ENCODE data around the gene GARNL3. TPM values are rescaled to one million over a fixed set of nuclear protein-coding genes. Genes with fewer than 3 reads are reported as not detected.

The GARNL3 gene
- total RNA-seq, 4 donors from 2014 or later: 11.9 to 19.1 (median 16.5) TPM

GRCh38 chr9:127303830-127304229, 39.3 kb downstream of the GARNL3 start:
- TF ChIP-seq POLR2A (IDR thresholded peaks at IDR 0.05): no peak
- TF ChIP-seq, protein P1, sequence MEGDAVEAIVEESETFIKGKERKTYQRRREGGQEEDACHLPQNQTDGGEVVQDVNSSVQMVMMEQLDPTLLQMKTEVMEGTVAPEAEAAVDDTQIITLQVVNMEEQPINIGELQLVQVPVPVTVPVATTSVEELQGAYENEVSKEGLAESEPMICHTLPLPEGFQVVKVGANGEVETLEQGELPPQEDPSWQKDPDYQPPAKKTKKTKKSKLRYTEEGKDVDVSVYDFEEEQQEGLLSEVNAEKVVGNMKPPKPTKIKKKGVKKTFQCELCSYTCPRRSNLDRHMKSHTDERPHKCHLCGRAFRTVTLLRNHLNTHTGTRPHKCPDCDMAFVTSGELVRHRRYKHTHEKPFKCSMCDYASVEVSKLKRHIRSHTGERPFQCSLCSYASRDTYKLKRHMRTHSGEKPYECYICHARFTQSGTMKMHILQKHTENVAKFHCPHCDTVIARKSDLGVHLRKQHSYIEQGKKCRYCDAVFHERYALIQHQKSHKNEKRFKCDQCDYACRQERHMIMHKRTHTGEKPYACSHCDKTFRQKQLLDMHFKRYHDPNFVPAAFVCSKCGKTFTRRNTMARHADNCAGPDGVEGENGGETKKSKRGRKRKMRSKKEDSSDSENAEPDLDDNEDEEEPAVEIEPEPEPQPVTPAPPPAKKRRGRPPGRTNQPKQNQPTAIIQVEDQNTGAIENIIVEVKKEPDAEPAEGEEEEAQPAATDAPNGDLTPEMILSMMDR (IDR thresholded peaks at IDR 0.05): no peak
- DNase-seq (ENCODE audit: low spot score in 2 of 2): no peak
- intact Hi-C loops (cut with DNase I; ENCODE audit: low total_unique reads): no loop called here
- no peak overlapping the region for H3K4me3 ChIP-seq (ENCODE audit: low read depth, poor library complexity, severe bottlenecking)
- 94% methylated on average over 1 of the region's 1 CpG for WGBS, 2 donors

- intact Hi-C loops (cut with DNase I; ENCODE audit: low total_unique reads): no loop called here
Measured at GRCh38 chr9:127305206-127305837, 40.7 kb downstream of the GARNL3 start.

GRCh38 chr9:127305838-127306226, 41.3 kb downstream of the GARNL3 start:
- intact Hi-C loops (cut with DNase I; ENCODE audit: low total_unique reads): no loop called here
- 85 to 94% methylated on average over 4 of the region's 4 CpGs for WGBS, 2 donors

More at GRCh38 chr9:127305206-127305837, 40.7 kb downstream of the GARNL3 start:
- no peak for DNase-seq (ENCODE audit: low spot score in 2 of 2)
- no peak for TF ChIP-seq POLR2A (IDR thresholded peaks at IDR 0.05)
- TF ChIP-seq, protein P1 (IDR thresholded peaks at IDR 0.05): no peak
- no peak overlapping the region for H3K4me3 ChIP-seq (ENCODE audit: low read depth, poor library complexity, severe bottlenecking)
- 95 to 100% methylated on average over 1 of the region's 1 CpG for WGBS, 2 donors

GRCh38 chr9:127307802-127308201, 43.2 kb downstream of the GARNL3 start:
- DNase-seq (ENCODE audit: low spot score in 2 of 2): no peak
- H3K4me3 ChIP-seq (ENCODE audit: low read depth, poor library complexity, severe bottlenecking): no peak overlapping the region
- intact Hi-C loops (cut with DNase I; ENCODE audit: low total_unique reads): no loop called here
- 88 to 94% methylated on average over 2 of the region's 2 CpGs for WGBS, 2 donors
- no peak for TF ChIP-seq POLR2A (IDR thresholded peaks at IDR 0.05)
- TF ChIP-seq, protein P1 (IDR thresholded peaks at IDR 0.05): no peak

More at GRCh38 chr9:127305838-127306226, 41.3 kb downstream of the GARNL3 start:
- no peak overlapping the region for H3K4me3 ChIP-seq (ENCODE audit: low read depth, poor library complexity, severe bottlenecking)
- no peak for DNase-seq (ENCODE audit: low spot score in 2 of 2)
- TF ChIP-seq POLR2A (IDR thresholded peaks at IDR 0.05): no peak
- TF ChIP-seq, protein P1 (IDR thresholded peaks at IDR 0.05): no peak

GRCh38 chr9:127308652-127309434, 44.3 kb downstream of the GARNL3 start:
- intact Hi-C loops (cut with DNase I; ENCODE audit: low total_unique reads): no loop called here
- no peak overlapping the region for H3K4me3 ChIP-seq (ENCODE audit: low read depth, poor library complexity, severe bottlenecking)
- TF ChIP-seq POLR2A (IDR thresholded peaks at IDR 0.05): no peak
- TF ChIP-seq, protein P1 (IDR thresholded peaks at IDR 0.05): no peak
- no peak for DNase-seq (ENCODE audit: low spot score in 2 of 2)
- 38 to 40% methylated on average over 3 of the region's 3 CpGs for WGBS, 2 donors
